Measurements from ENCODE around the gene PDGFA.
A peak's percentile ranks its signal among the peaks of the same experiment; 100 is the strongest.

Gene PDGFA

GRCh38 chr7:500521-501420 lies 18.9 kb downstream of the PDGFA start:
- DNase-seq: no peak

GRCh38 chr7:499853-500485 lies 19.7 kb downstream of the PDGFA start:
- no peak for DNase-seq

- DNase-seq: no peak
These were observed 20.7 kb downstream of the PDGFA start for GRCh38 chr7:498678-499641.

GRCh38 chr7:497946-498655 lies 21.5 kb downstream of the PDGFA start:
- DNase-seq: no peak

GRCh38 chr7:497346-497745 lies 22.3 kb downstream of the PDGFA start:
- DNase-seq: no peak

- DNase-seq: no peak
These were observed 22.9 kb downstream of the PDGFA start for GRCh38 chr7:496528-497295.

GRCh38 chr7:495761-496321 lies 23.8 kb downstream of the PDGFA start:
- DNase-seq: no peak

- no peak for DNase-seq
These were observed 24.3 kb downstream of the PDGFA start for GRCh38 chr7:495326-495725.

GRCh38 chr7:494906-495305 lies 24.7 kb downstream of the PDGFA start:
- DNase-seq: no peak

- no peak for DNase-seq
These were observed 25.4 kb downstream of the PDGFA start for GRCh38 chr7:494259-494687.

GRCh38 chr7:493661-494251 lies 25.9 kb downstream of the PDGFA start:
- no peak for DNase-seq

GRCh38 chr7:492714-493065 lies 27.0 kb downstream of the PDGFA start:
- DNase-seq: peak; percentile 63

- DNase-seq: no peak
These were observed 27.5 kb downstream of the PDGFA start for GRCh38 chr7:491958-492713.

- DNase-seq: no peak
These were observed 28.2 kb downstream of the PDGFA start for GRCh38 chr7:491292-491957.

GRCh38 chr7:490461-491291 lies 29.0 kb downstream of the PDGFA start:
- no peak for DNase-seq

GRCh38 chr7:489876-490275 lies 29.8 kb downstream of the PDGFA start:
- DNase-seq: peak; percentile 14

GRCh38 chr7:486216-486743 lies 33.4 kb downstream of the PDGFA start:
- no peak for DNase-seq
